DMS79 (cell line): Measurements from ENCODE around the gene FURIN.
"Not testable (repeated sequence)": the region's sequence is repeated elsewhere in the genome, so short reads cannot be mapped to it uniquely, and the experiment has no call there.

ENCODE experiments used
- DNase-seq: peaks from one replicate; lab custom pipeline; 2025; lab: John Stamatoyannopoulos, UW

The FURIN gene

GRCh38 chr15:90870354-90871138 is 2.2 kb downstream of the FURIN start:
- no peak for DNase-seq

- DNase-seq = no peak
Observed at GRCh38 chr15:90871139-90871715, 2.8 kb downstream of the FURIN start.

GRCh38 chr15:90871716-90872485 is 3.5 kb downstream of the FURIN start:
- DNase-seq = no peak

- no peak for DNase-seq
Observed at GRCh38 chr15:90872486-90873184, 4.2 kb downstream of the FURIN start.

- DNase-seq = no peak
Observed at GRCh38 chr15:90873488-90873997, 5.2 kb downstream of the FURIN start.

- peak; percentile 19 for DNase-seq
Observed at GRCh38 chr15:90873998-90874605, 5.7 kb downstream of the FURIN start.

- not testable (repeated sequence) for DNase-seq
Observed at GRCh38 chr15:90874986-90875385, 6.6 kb downstream of the FURIN start.

GRCh38 chr15:90875549-90875981 is 7.2 kb downstream of the FURIN start:
- no peak for DNase-seq

- DNase-seq = no peak
Observed at GRCh38 chr15:90876046-90876445, 7.7 kb downstream of the FURIN start.

GRCh38 chr15:90876512-90877170 is 8.3 kb downstream of the FURIN start:
- DNase-seq = no peak

- no peak for DNase-seq
Observed at GRCh38 chr15:90877315-90877714, 8.9 kb downstream of the FURIN start.

GRCh38 chr15:90877996-90878395 is 9.6 kb downstream of the FURIN start:
- no peak for DNase-seq

- no peak for DNase-seq
Observed at GRCh38 chr15:90878660-90879059, 10.3 kb downstream of the FURIN start.

GRCh38 chr15:90879730-90880366 is 11.5 kb downstream of the FURIN start:
- DNase-seq = no peak

- no peak for DNase-seq
Observed at GRCh38 chr15:90880381-90881145, 12.2 kb downstream of the FURIN start.

- no peak for DNase-seq
Observed at GRCh38 chr15:90881181-90881977, 13.0 kb downstream of the FURIN start.

- no peak for DNase-seq
Observed at GRCh38 chr15:90881978-90882721, 13.8 kb downstream of the FURIN start.
